Effector memory CD8-positive, alpha-beta T cell (primary cell): Measurements from ENCODE around the gene FOXL1.

Experiments used
- ATAC-seq: fragments of 150-1000 bp; cut with Tn5 transposase; replicated peaks from 2 replicates; pipeline ENCODE4 v1.10.0; 2021; ENCODE audit warnings: mild to moderate bottlenecking, moderate library complexity
- DNase-seq, 3 experiments: peaks; one replicate each; pipeline ENCODE4 v3.0.0; 2021
- H3K27ac Mint-ChIP-seq, 2 donors: one replicate each; pipeline ENCODE4 v1.8.0; 2022; ENCODE audit warnings: mild to moderate bottlenecking in 2 of 2, mixed read lengths in 2 of 2, moderate library complexity in 2 of 2
- H3K27me3 Mint-ChIP-seq, 2 donors: one replicate each; pipeline ENCODE4 v1.8.0; 2022; ENCODE audit warnings: mixed read lengths in 2 of 2
- H3K36me3 Mint-ChIP-seq: one replicate; pipeline ENCODE4 v1.8.0; 2022; ENCODE audit warnings: mild to moderate bottlenecking, moderate library complexity, mixed read lengths; ENCODE audit not compliant: insufficient read depth
- H3K4me1 Mint-ChIP-seq, 2 donors: one replicate each; pipeline ENCODE4 v1.8.0; 2022; ENCODE audit warnings: low read depth in 2 of 2, mixed read lengths in 2 of 2
- H3K4me3 Mint-ChIP-seq, 2 donors: one replicate each; pipeline ENCODE4 v1.8.0; 2022; ENCODE audit warnings: mild to moderate bottlenecking in 2 of 2, mixed read lengths in 2 of 2, moderate library complexity in 2 of 2
- H3K9me3 Mint-ChIP-seq, 2 donors: one replicate each; pipeline ENCODE4 v1.8.0; 2022; ENCODE audit warnings: mixed read lengths in 2 of 2

The FOXL1 gene

DNA sequence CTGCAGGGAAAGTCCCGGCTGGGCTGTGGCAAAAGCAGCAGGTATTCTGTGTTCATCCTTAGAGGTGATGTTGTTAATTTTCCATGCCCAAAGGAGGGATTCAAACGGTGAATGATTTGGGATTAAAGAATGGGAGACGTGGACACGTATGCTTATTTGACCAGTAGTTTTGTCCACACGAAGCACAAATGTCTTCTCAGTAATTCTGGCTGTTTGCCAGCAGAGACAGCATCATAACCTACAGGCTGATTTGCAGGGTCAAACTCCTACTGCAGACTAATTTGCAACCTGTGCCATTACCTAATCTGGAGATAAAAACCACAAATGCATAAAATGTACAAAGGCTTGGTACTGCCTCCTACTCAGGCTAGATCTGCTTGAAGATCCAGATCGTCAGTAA is 37.5 kb upstream of the FOXL1 start:
- Mint-ChIP-seq H3K4me3 (no peak overlapping the region), H3K9me3 (no peaks in the 10 kb centered on the region), H3K27me3 (no peaks in the 10 kb centered on the region), H3K4me1 (no peaks in the 10 kb centered on the region), H3K36me3 (peaks cover 15% of the 10 kb centered on the region), H3K27ac (no peak overlapping the region)
- ATAC-seq = no peak
- no peak for DNase-seq

DNA sequence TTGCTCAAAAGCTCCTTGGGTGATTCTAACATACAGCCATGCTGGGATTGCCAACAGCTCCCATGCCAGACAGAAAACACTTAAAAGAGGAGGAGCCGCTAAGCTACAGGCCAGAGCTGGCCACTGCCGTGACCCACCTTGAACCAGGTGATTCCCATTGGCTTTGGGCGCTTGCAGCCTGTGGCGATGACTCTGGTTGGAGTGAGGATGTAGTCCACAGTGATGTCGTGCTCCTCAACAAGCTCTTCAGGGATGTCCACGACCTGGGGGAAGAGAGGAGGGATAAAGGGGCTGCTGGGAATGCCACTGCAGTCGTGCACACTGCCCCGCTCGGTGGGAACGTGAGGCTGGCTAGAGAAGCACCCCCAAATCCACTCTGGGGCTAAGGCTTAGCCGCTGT is 36.8 kb upstream of the FOXL1 start:
- no peaks in the 10 kb centered on the region for H3K27me3 Mint-ChIP-seq
- H3K27ac Mint-ChIP-seq = no peak overlapping the region
- no peaks in the 10 kb centered on the region for H3K9me3 Mint-ChIP-seq
- no peaks in the 10 kb centered on the region for H3K4me1 Mint-ChIP-seq
- ATAC-seq (no peak), DNase-seq (no peak)
- no peak overlapping the region for H3K4me3 Mint-ChIP-seq
- H3K36me3 Mint-ChIP-seq = peaks cover 16% of the 10 kb centered on the region

DNA sequence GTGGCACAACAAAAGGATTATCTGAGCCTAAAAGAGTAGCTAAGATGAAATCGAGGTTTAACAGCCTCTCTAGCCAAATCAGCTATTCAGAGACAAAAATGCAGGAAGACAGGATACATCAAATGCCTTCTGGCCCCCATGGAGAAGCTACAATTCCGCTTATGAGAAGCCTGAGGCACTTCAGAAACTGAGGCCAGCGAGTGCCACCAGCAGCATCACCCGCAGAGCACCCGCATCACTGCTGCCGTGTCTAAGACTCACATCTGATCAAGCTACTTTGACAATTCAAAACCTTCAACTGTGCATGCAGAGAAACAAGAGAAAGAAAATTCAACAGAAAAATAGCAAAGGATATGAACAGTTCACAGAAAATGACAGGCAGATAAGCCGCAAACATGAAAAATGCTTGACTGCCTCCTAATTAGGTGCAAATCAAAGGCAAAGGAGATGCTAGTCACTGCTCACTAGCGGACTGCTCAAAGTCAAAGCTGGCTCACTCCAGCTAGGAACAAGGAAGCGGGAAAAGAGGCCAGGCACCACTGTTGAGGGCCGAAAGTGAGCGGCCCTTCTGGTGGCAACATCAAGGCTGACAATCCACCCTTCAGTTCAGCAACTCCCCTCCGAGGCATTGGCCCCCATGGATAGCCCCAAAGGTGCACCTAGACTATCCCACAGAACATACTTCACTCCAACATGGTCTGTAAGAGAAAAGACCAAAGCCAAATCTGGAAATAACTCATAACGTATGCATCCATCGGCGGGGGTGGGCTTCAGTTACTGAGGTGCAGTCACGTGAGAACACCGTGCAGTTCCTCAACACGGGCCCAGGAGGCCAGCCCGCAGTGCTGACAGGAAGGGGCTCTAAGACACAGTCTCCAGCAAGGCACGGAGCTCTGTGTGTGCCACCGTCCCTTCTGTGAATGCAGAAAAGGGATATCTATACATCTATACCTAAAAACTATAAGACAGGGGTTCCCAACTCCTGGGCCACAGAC is 35.3 kb upstream of the FOXL1 start:
- no peak overlapping the region for H3K27ac Mint-ChIP-seq
- DNase-seq (no peak), ATAC-seq (no peak)
- H3K4me1 Mint-ChIP-seq = no peaks in the 10 kb centered on the region
- H3K9me3 Mint-ChIP-seq = no peaks in the 10 kb centered on the region
- no peak overlapping the region for H3K4me3 Mint-ChIP-seq
- no peaks in the 10 kb centered on the region for H3K27me3 Mint-ChIP-seq
- H3K36me3 Mint-ChIP-seq = peaks cover 19% of the 10 kb centered on the region

DNA sequence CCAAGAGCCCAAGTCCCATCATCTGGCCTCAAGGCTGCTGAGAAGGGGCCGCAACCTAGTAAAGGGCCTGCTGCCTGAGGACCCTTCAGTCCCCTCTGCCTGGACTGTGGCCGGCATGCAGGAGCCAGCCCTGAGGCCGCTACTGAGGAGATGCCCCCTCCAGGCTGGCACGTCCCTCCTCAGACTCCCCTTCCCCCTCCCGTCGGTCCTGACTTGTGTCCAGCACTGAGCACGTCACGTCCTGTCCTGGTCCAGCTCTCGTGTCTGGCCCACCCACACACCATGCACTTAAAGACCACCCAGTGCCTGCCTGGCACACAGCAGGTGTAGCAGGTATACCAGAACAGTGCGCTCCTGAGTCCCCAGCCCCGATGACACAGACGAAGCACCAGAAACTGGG is 32.9 kb upstream of the FOXL1 start:
- DNase-seq (no peak), ATAC-seq (no peak)
- Mint-ChIP-seq H3K4me1 (no peaks in the 10 kb centered on the region), H3K36me3 (peaks cover 13% of the 10 kb centered on the region), H3K27ac (no peak overlapping the region), H3K27me3 (no peaks in the 10 kb centered on the region), H3K9me3 (no peaks in the 10 kb centered on the region), H3K4me3 (no peak overlapping the region)

DNA sequence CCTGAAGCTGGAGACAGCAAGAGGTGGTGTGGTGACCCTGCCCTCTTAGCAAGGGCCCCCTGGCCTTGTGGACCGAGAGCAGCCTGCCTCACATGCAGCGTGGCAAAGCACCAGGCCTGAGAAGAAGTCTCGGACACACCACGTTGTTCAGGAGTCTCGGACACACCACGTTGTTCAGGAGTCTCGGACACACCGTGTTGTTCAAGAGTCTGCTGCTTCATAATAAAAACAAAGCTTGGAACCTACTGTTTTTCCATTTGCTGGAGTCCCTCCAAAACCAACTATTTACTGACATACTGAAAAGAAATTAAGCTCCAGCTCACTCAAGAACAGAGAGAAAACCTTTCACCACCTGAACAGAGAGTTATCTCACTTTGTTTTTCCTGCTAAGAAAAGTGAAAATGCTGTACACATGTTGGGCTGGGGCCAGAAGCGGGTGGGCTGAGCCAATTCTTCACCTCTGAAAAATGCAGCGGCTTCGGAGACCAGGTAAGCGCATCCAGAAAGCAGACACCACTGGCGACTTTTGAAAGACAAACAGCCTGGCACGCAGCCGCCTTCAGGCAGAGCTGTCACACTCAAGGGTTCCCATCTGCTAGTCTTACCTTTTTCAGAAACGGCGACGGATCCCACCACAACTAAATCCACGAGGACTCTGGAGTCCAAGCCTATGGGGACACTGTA is 32.3 kb upstream of the FOXL1 start:
- Mint-ChIP-seq H3K9me3 (no peaks in the 10 kb centered on the region), H3K27ac (no peak overlapping the region), H3K4me3 (no peak overlapping the region), H3K4me1 (no peaks in the 10 kb centered on the region), H3K36me3 (peaks cover 11% of the 10 kb centered on the region), H3K27me3 (no peaks in the 10 kb centered on the region)
- DNase-seq (no peak), ATAC-seq (no peak)

DNA sequence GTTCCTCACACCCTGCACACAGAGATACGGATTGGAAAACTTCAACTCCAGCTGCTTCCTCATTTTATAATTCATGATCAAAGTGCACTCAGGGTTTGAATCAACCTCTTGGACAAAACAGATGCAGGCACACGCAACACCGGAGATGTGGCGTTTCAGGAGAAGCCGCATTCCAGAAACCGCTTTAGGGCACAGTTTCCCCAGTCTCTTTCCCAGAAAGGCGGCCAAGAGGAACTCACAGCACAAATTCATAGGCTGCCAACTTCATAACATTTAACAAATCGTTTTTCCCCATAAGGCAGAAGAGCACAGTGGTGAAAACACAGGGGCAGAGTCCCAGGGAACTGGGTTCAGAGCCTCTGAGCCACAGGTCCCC is 31.7 kb upstream of the FOXL1 start:
- no peaks in the 10 kb centered on the region for H3K27me3 Mint-ChIP-seq
- no peak overlapping the region for H3K4me3 Mint-ChIP-seq
- H3K36me3 Mint-ChIP-seq = peaks cover 11% of the 10 kb centered on the region
- no peak for ATAC-seq
- H3K27ac Mint-ChIP-seq = no peak overlapping the region
- no peak for DNase-seq
- H3K9me3 Mint-ChIP-seq = no peaks in the 10 kb centered on the region
- no peaks in the 10 kb centered on the region for H3K4me1 Mint-ChIP-seq

DNA sequence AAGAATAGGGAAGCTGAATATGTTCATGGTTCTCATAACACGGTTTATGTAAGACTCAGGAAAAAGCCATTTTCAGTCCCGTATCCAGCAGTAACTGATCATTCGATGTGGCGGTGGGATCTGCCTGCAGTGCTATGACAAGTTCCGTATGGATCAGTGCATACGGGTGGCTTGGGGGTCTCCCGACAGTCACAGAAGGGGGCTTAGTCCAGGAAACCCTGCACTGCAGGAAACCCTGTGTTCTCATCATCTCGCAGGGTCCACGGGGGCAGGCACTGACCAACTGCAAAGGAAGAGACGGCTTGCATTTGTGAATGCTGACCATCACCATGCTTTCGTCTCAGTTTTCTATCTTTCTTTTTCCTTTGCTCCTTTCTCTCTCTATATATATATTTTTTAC is 31.1 kb upstream of the FOXL1 start:
- Mint-ChIP-seq H3K27ac (no peak overlapping the region), H3K4me1 (peaks cover 0 to 1% of the 10 kb centered on the region in 2 donors), H3K4me3 (no peak overlapping the region), H3K36me3 (peaks cover 11% of the 10 kb centered on the region), H3K9me3 (no peaks in the 10 kb centered on the region), H3K27me3 (no peaks in the 10 kb centered on the region)
- DNase-seq (no peak), ATAC-seq (no peak)

DNA sequence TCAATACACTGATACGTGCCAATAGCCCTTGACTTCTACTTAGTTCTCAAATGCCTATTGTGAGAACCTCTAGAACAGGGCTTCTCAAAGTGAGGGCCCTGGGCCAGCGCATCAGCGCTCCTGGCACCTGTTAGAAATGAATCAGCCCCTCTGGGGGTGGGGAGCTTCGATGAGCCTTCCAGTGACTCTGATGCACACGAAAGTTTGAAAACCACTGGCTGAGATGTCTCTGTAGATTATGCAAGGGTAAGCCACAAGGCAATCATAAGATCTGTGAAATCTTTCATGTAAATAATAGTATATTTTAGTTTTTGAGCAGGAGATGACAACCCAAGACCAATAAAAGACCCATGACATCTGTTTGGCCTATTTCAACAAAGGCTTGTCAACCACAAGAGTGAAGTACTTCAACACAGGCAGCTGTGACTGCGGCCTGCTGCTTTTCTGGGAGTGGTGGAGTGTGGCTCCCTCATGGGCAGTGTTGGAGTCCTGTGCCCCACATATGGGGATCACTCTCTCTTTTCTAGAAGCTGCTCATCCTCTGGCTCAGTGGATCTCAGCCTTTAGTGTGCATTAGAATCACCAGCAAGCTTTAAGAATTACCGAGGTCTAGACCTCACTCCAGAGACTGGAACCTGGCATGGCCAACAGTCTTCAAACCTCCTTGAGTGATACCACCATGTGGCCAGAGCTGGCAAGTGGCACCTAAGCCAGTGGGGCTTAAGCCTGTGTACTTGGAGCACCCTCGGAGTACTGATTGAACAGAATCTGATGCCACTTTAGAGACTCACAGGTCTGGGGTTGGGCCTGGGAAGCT is 29.1 kb upstream of the FOXL1 start:
- ATAC-seq (no peak), DNase-seq (no peak)
- H3K36me3 Mint-ChIP-seq = peaks cover 12% of the 10 kb centered on the region
- no peak overlapping the region for H3K4me3 Mint-ChIP-seq
- H3K27ac Mint-ChIP-seq = peak overlapping the region in 1 of 2 donors; percentile 35
- H3K9me3 Mint-ChIP-seq = no peaks in the 10 kb centered on the region
- peaks cover 6 to 13% of the 10 kb centered on the region in 2 donors for H3K4me1 Mint-ChIP-seq
- H3K27me3 Mint-ChIP-seq = no peaks in the 10 kb centered on the region

DNA sequence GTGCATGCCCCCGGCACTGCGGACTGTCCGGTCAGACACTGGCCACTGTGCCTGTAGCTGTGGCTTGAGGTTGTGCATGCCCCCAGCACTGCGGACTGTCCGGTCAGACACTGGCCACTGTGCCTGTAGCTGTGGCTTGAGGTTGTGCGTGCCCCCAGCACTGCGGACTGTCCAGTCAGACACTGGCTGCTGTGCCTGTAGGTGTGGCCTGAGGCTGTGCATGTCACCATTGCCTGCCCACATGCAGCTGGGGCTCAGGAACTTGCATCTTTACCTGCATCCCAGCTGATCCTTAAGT is 28.5 kb upstream of the FOXL1 start:
- Mint-ChIP-seq H3K4me3 (no peak overlapping the region), H3K27ac (no peak overlapping the region), H3K9me3 (no peaks in the 10 kb centered on the region), H3K27me3 (no peaks in the 10 kb centered on the region), H3K4me1 (peaks cover 6 to 16% of the 10 kb centered on the region in 2 donors), H3K36me3 (peaks cover 12% of the 10 kb centered on the region)
- no peak for ATAC-seq
- no peak for DNase-seq

DNA sequence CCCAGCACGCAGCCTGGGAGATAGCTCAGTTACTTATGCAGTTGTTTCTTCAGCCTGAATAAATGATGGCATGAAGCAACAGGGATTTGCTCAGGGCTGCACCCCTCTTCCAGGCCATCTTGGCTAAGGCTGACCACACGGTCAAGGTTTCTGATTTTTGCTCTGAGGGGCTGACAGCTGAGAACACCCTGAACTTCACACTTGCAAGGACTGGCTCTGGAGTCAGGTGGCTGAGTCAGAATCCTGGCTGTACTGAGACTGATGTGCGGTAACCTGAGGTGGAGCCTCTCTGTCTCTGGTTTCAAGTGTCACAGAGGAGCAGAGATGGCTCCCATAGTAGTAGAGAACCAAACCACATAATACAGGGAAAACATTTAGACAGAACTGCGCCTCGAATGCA is 28.1 kb upstream of the FOXL1 start:
- H3K36me3 Mint-ChIP-seq = peaks cover 14% of the 10 kb centered on the region
- H3K4me3 Mint-ChIP-seq = no peak overlapping the region
- H3K9me3 Mint-ChIP-seq = no peaks in the 10 kb centered on the region
- no peak overlapping the region for H3K27ac Mint-ChIP-seq
- DNase-seq = no peak
- H3K4me1 Mint-ChIP-seq = peaks cover 11 to 20% of the 10 kb centered on the region in 2 donors
- no peaks in the 10 kb centered on the region for H3K27me3 Mint-ChIP-seq
- ATAC-seq = no peak

DNA sequence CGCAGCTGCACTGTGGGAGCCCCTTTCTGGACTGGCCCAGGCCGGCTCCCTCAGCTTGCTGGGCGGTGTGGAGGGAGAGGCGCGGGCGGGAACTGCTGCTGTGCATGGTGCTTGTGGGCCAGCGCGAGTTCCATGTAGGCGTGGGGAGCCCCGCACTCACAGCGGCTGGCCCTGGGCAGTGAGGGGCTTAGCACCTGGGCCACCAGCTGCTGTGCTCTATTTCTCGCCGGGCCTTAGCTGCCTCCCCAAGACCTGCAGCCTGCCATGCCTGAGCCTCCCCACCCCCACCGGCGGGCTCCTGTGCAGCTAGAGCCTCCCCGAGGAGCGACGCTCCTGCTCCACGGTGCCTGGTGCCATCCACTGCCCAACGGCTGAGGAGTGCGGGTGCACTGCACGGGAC is 25.0 kb upstream of the FOXL1 start:
- peaks cover 15% of the 10 kb centered on the region for H3K36me3 Mint-ChIP-seq
- DNase-seq = no peak
- H3K4me1 Mint-ChIP-seq = peaks cover 17 to 24% of the 10 kb centered on the region in 2 donors
- peak overlapping the region in 1 of 2 donors; percentile 100 for H3K27ac Mint-ChIP-seq
- peak overlapping the region in 1 of 2 donors; percentile 97 for H3K4me3 Mint-ChIP-seq
- H3K9me3 Mint-ChIP-seq = no peaks in the 10 kb centered on the region
- ATAC-seq = no peak
- H3K27me3 Mint-ChIP-seq = no peaks in the 10 kb centered on the region

DNA sequence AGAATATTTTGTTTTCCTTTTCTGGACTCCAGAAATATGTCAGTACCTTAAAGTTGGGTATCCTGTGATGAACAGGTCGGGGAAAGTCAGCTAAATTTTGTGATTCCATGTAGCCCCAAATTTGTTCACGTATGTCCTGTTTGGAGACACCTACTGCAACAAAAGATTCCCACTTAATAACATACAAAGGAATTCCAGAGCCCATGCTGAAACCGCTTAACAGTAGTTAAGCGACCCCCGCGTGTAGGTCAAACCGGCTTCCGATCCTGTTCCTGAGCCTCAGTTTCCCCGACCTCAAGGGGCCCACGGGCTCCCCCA is 23.8 kb upstream of the FOXL1 start:
- Mint-ChIP-seq H3K4me3 (peak overlapping the region; percentile 97), H3K9me3 (no peaks in the 10 kb centered on the region), H3K36me3 (peaks cover 15% of the 10 kb centered on the region), H3K27me3 (peaks cover 2 to 10% of the 10 kb centered on the region in 2 donors), H3K27ac (peak overlapping the region; percentile 99 to 100), H3K4me1 (peaks cover 17 to 24% of the 10 kb centered on the region in 2 donors)
- no peak for DNase-seq
- ATAC-seq = peak; percentile 1

DNA sequence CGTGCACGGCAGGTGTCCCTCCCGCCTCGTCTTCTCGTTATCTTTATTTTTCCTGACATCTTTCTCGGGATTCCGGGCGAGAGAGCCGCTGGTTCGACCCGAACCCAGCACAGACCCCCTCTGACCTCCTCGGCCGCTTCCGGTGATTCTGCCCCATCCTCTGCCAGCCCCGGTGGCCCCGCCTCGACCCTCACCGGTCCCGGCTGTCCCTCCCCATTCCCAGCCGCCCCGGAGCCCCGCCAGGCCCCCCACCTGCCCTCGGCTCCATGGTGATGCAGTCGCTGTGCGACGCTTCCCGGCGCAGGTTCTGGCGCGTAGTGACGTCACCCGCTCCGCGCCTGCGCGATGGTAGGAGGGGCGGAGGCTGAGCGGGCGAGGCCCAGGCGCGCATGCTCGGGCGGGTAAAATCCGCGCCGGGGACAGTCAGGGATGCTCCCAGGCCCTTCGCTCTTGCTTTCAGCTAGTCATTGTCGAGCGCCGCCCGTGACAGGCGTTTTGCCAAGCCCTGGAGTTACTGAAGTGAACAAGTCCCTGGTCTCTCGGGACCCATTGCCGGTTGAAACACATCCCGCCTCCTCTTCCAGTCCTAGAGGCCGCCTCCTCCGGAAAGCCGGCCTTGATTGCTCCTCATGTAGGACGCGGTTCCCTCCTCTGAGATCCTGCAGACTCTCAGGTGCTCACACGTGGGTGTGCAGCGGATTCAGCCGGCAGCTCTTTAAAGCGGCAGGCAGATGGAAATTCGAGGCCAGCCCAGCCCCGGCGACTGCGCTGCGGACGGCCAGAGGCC is 23.2 kb upstream of the FOXL1 start, which contains the start of gene MTHFSD:
MTHFSD (minus strand) TSS at position 319 of the 787 bp plus-strand sequence; CDS start at position 268, 51 bp downstream.
- ATAC-seq (peak; percentile 93), DNase-seq (peak; percentile 96 to 98 (median 97))
- Mint-ChIP-seq H3K9me3 (no peaks in the 10 kb centered on the region), H3K27me3 (peaks cover 8 to 16% of the 10 kb centered on the region in 2 donors), H3K36me3 (peaks cover 15% of the 10 kb centered on the region), H3K4me1 (peaks cover 17 to 24% of the 10 kb centered on the region in 2 donors), H3K4me3 (peak within 1 kb of the TSS; percentile 97), H3K27ac (peak within 1 kb of the TSS; percentile 99 to 100)
